Astrocyte (in vitro differentiated cells and primary cell): ENCODE measurements around the gene PLCXD3.

Source experiments
- CTCF ChIP-seq: IDR thresholded peaks from 2 replicates; pipeline ENCODE4 v1.5.1; 2011; ENCODE audit warnings: low read depth, mild to moderate bottlenecking, inconsistent platforms, low read length, moderate library complexity; ENCODE audit not compliant: insufficient read depth
- EZH2 ChIP-seq: IDR thresholded peaks from 2 replicates; pipeline ENCODE4 v1.6.1; 2012; ENCODE audit warnings: mild to moderate bottlenecking, low read length, inconsistent platforms; ENCODE audit not compliant: insufficient read depth

- no peak for TF ChIP-seq CTCF
- TF ChIP-seq EZH2, result no peak
Observed at GRCh38 chr5:41306005-41306404, 204.4 kb downstream of the PLCXD3 start.
